KMS-11 (cell line): ENCODE data around the gene NSA2.
"Not testable (repeated sequence)": the region's sequence is repeated elsewhere in the genome, so short reads cannot be mapped to it uniquely, and the experiment has no call there.

Experiments
- H2AFZ ChIP-seq: fragments of 200-600 bp; sonication (generic); 2 replicates; pipeline ENCODE4 v1.6.1; 2016; ENCODE audit warnings: antibody characterized with exemption, mixed run types, low read depth
- H3K27ac ChIP-seq: fragments of 200-600 bp; sonication (generic); 2 replicates; pipeline ENCODE4 v1.6.1; 2016; ENCODE audit warnings: mild to moderate bottlenecking, mixed run types
- H3K27me3 ChIP-seq: fragments of 200-600 bp; sonication (generic); 2 replicates; pipeline ENCODE4 v1.6.1; 2017; ENCODE audit warnings: mild to moderate bottlenecking, low read depth, mixed run types, moderate library complexity; ENCODE audit not compliant: insufficient read depth
- H3K36me3 ChIP-seq: fragments of 200-600 bp; sonication (generic); 2 replicates; pipeline ENCODE4 v1.6.1; 2017; ENCODE audit warnings: mild to moderate bottlenecking, mixed run types; ENCODE audit not compliant: insufficient read depth
- H3K4me1 ChIP-seq: fragments of 200-600 bp; sonication (generic); 2 replicates; pipeline ENCODE4 v1.6.1; 2016; ENCODE audit warnings: mild to moderate bottlenecking, low read depth, mixed run types; ENCODE audit not compliant: poor library complexity, severe bottlenecking
- H3K4me2 ChIP-seq: fragments of 200-600 bp; sonication (generic); 2 replicates; pipeline ENCODE4 v1.7.0; 2016; ENCODE audit warnings: mild to moderate bottlenecking, mixed run types
- H3K4me3 ChIP-seq: fragments of 200-600 bp; sonication (generic); IDR thresholded peaks from 2 replicates; pipeline ENCODE4 v1.6.1; 2017; ENCODE audit warnings: low read depth, low read length, mixed read lengths; ENCODE audit not compliant: insufficient read depth
- H3K79me2 ChIP-seq: fragments of 200-600 bp; sonication (generic); 2 replicates; pipeline ENCODE4 v1.6.1; 2016; ENCODE audit warnings: low read depth, mixed run types; ENCODE audit not compliant: insufficient read depth
- H3K9ac ChIP-seq: fragments of 200-600 bp; sonication (generic); 2 replicates; pipeline ENCODE4 v1.6.1; 2016; ENCODE audit warnings: mild to moderate bottlenecking, mixed run types
- H4K20me1 ChIP-seq: fragments of 200-600 bp; sonication (generic); 2 replicates; pipeline ENCODE4 v1.6.1; 2016; ENCODE audit warnings: mild to moderate bottlenecking, mixed run types; ENCODE audit not compliant: insufficient read depth
- CTCF ChIP-seq: fragments of 200-600 bp; sonication (generic); conservative IDR thresholded peaks from 2 replicates; pipeline ENCODE4 v1.6.1; 2017; ENCODE audit warnings: low read depth, mild to moderate bottlenecking, antibody characterized with exemption, low read length, moderate library complexity, mixed read lengths

NSA2 gene

DNA sequence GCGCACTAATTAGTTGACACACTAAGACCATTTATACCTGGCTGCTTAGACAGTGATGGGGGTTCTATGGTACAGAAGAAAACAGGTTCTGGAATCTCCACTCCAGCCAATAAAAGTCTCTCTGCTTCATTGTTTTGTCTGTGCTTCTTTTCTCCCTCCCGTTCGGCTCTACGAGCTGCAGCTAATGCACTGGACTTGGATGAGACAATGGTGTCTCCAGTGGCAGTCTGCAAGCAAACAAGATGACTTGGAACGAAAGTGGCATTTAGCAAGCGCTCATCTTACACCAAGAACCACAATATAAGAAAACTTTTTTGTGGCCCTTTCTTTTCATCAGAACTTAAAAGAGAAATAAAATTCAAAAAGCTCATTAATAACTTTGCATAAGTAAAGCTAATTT lies 30.3 kb upstream of the NSA2 start:
- Histone ChIP-seq H3K27me3 (no peaks in the 10 kb centered on the region), H2AFZ (no peak overlapping the region), H3K36me3 (peaks cover 6% of the 10 kb centered on the region; the same call in 1 of the 2 replicates), H3K4me1 (no peaks in the 10 kb centered on the region), H3K4me3 (no peak overlapping the region), H3K79me2 (no peaks in the 10 kb centered on the region), H4K20me1 (no peaks in the 10 kb centered on the region), H3K27ac (no peak overlapping the region), H3K9ac (no peak overlapping the region), H3K4me2 (no peak overlapping the region)
- TF ChIP-seq CTCF, result no peak

- H3K4me3 ChIP-seq, result no peak overlapping the region
- H3K9ac ChIP-seq, result no peak overlapping the region
- H3K4me1 ChIP-seq, result no peaks in the 10 kb centered on the region
- peaks cover 6% of the 10 kb centered on the region; the same call in 1 of the 2 replicates for H3K36me3 ChIP-seq
- no peak overlapping the region for H3K4me2 ChIP-seq
- H3K79me2 ChIP-seq, result no peaks in the 10 kb centered on the region
- no peak for TF ChIP-seq CTCF
- H3K27ac ChIP-seq, result no peak overlapping the region
- no peaks in the 10 kb centered on the region for H3K27me3 ChIP-seq
- no peak overlapping the region for H2AFZ ChIP-seq
- no peaks in the 10 kb centered on the region for H4K20me1 ChIP-seq
Measured at GRCh38 chr5:74738406-74738805, 28.6 kb upstream of the NSA2 start.

DNA sequence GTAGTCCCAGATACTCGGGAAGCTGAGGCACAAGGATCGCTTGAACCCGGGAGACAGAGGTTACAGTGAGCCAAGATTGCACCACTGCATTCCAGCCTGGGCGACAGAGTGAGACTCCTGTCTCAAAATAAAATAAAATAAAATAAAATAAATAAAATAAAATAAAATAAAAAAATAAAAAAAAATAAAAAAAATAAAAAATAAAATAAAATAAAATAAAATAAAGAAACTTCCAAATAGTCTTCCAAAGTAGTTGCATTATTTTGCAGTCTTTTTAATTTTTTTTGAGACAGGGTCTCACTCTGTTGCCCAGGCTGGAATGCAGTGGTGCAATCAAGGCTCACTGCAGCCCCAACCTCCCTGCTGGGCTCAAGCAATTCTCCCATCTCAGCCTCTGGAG lies 18.3 kb upstream of the NSA2 start:
- H3K79me2 ChIP-seq, H3K27me3 ChIP-seq, H3K36me3 ChIP-seq, H3K27ac ChIP-seq, H3K4me2 ChIP-seq, H4K20me1 ChIP-seq, H3K4me3 ChIP-seq, H3K9ac ChIP-seq, H3K4me1 ChIP-seq, H2AFZ ChIP-seq: not testable (repeated sequence)

DNA sequence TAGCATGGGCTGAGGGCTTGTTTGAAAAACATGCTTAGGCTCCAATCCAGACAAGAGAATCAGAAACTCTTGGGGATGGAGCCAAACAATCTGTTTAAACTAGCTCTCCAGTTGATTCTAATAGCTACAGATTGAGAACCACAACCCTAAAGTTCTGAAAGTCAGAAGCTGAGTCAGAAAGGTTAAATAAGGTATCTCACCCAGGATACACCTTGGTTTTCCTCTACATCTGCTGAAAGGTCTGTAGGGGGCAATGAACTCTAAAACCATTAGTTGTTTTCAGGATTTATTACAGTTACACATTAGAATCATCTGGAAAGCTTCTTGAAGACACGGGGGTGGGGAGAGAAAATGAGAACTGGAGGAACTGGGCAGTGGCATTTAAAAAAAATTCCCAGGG lies 5.8 kb upstream of the NSA2 start:
- Histone ChIP-seq H2AFZ (no peak overlapping the region), H3K9ac (0 out of 2 replicates have a peak overlapping the region, but pooled peaks have one; percentile 1), H3K79me2 (peaks cover 49% of the 10 kb centered on the region), H4K20me1 (no peaks in the 10 kb centered on the region), H3K4me3 (no peak overlapping the region), H3K4me1 (peaks cover 72% of the 10 kb centered on the region), H3K4me2 (peak overlapping the region; percentile 39), H3K27me3 (no peaks in the 10 kb centered on the region), H3K36me3 (peaks cover 19% of the 10 kb centered on the region; the same call in 1 of the 2 replicates), H3K27ac (peak overlapping the region; percentile 54)
- TF ChIP-seq CTCF, result 0 out of 2 replicates have a peak, but pooled peaks have one; percentile 15

GRCh38 chr5:74762599-74762998 lies 4.5 kb upstream of the NSA2 start:
- H3K9ac ChIP-seq, result no peak overlapping the region
- H3K27ac ChIP-seq, result peak overlapping the region; percentile 54; the same call in 1 of the 2 replicates

More at GRCh38 chr5:74762599-74762998, 4.5 kb upstream of the NSA2 start:
- H3K27me3 ChIP-seq, result no peaks in the 10 kb centered on the region
- peaks cover 72% of the 10 kb centered on the region for H3K4me1 ChIP-seq
- H2AFZ ChIP-seq, result no peak overlapping the region
- H3K79me2 ChIP-seq, result peaks cover 61% of the 10 kb centered on the region
- H3K36me3 ChIP-seq, result 0 out of 2 replicates have a peak, but pooled peaks cover 10% of the 10 kb centered on the region
- no peak overlapping the region for H3K4me3 ChIP-seq
- no peaks in the 10 kb centered on the region for H4K20me1 ChIP-seq
- TF ChIP-seq CTCF, result no peak
- H3K4me2 ChIP-seq, result peak overlapping the region; percentile 39; the same call in 1 of the 2 replicates
